ENCODE results near the gene MTMR11. TPM values are rescaled to one million over a fixed set of nuclear protein-coding genes. Genes with fewer than 3 reads are reported as not detected.

Gene MTMR11
- total and polyA plus RNA-seq, 2 of the 8 experiments (the other 6 are each of a cell fraction or from before 2014, with no cell fraction given), result 3.7 to 4.8 TPM

DNA sequence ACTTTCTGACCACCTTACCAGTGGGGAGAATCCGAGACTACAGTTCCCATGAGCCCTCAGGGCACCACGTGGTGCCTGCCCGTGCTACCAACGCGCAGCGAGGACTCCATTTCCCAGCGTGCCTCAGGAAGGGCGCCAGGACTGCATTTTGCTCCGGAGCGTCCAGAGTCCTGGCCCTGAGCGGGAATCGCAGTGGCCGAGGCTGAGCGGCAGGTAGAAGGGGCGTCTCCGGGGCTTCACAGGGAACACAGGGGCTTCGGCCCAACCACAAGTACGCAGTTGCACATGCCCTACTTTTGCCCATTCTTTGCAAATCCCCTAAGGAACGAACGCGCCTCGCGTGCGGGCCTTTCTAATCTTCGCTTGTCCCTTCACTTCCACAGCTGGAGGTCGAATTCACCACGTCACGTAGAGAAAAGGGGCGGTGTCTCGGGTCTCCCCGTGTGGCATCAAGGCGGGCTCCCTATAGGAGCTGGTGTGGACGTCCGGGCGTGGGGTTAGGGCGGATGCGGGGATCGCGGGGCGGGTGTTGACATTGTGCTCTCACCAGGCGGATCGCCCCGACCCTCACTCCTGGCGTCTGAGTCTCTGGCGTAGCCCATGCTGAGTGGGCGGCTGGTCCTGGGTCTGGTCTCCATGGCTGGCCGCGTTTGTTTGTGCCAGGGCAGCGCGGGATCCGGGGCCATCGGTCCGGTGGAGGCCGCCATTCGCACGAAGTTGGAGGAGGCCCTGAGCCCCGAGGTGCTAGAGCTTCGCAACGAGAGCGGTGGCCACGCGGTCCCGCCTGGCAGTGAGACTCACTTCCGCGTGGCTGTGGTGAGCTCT lies 37.0 kb downstream of the MTMR11 start, which contains the start of gene BOLA1 (continued):
- TF ChIP-seq TCF12 (IDR thresholded peaks at IDR 0.05; ENCODE audit: low read depth, low read length), result no peak
- TF ChIP-seq YY1 (IDR thresholded peaks at IDR 0.05; ENCODE audit: low read depth, low read length), result peak; percentile 85
- TF ChIP-seq, protein P1, sequence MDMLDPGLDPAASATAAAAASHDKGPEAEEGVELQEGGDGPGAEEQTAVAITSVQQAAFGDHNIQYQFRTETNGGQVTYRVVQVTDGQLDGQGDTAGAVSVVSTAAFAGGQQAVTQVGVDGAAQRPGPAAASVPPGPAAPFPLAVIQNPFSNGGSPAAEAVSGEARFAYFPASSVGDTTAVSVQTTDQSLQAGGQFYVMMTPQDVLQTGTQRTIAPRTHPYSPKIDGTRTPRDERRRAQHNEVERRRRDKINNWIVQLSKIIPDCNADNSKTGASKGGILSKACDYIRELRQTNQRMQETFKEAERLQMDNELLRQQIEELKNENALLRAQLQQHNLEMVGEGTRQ (IDR thresholded peaks at IDR 0.05; ENCODE audit: low read length), result peak; percentile 99
- TF ChIP-seq ASH2L (IDR thresholded peaks at IDR 0.05; ENCODE audit: low read length), result peak; percentile 78
- TF ChIP-seq, protein P2, sequence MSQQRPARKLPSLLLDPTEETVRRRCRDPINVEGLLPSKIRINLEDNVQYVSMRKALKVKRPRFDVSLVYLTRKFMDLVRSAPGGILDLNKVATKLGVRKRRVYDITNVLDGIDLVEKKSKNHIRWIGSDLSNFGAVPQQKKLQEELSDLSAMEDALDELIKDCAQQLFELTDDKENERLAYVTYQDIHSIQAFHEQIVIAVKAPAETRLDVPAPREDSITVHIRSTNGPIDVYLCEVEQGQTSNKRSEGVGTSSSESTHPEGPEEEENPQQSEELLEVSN (IDR thresholded peaks at IDR 0.05), result peak; percentile 88
- TF ChIP-seq JUND (IDR thresholded peaks at IDR 0.05; ENCODE audit: low read length), result 0 out of 2 replicates have a peak, but pooled peaks have one; percentile 14
- TF ChIP-seq CHD1 (IDR thresholded peaks at IDR 0.05; ENCODE audit: low read depth, low read length), result no peak
- peak; percentile 41; the same call in 1 of the 2 replicates for TF ChIP-seq RBBP5 (IDR thresholded peaks at IDR 0.05; ENCODE audit: borderline replicate concordance, low read depth, low read length)
- peak; percentile 87 for TF ChIP-seq TBP (IDR thresholded peaks at IDR 0.05; ENCODE audit: low read depth, low read length)
- TF ChIP-seq SRF (IDR thresholded peaks at IDR 0.05; ENCODE audit: low read depth, low read length), result no peak
- TF ChIP-seq RXRA (IDR thresholded peaks at IDR 0.05; ENCODE audit: insufficient read depth, low read depth, low read length), result no peak
- TF ChIP-seq CBX5 (IDR thresholded peaks at IDR 0.05; ENCODE audit: low read depth, low read length), result no peak
- TF ChIP-seq TAF7 (optimal IDR thresholded peaks at IDR 0.05; ENCODE audit: borderline replicate concordance, low read depth, low read length), result peak; percentile 57
- no peak for TF ChIP-seq EZH2 (IDR thresholded peaks at IDR 0.05; ENCODE audit: low read depth, low read length, severe bottlenecking)
- no peak for TF ChIP-seq NANOG (IDR thresholded peaks at IDR 0.05; ENCODE audit: insufficient read depth, low read depth, low read length, poor library complexity, severe bottlenecking)
- TF ChIP-seq CREB1 (IDR thresholded peaks at IDR 0.05), result peak; percentile 84
- TF ChIP-seq BRCA1 (IDR thresholded peaks at IDR 0.05; ENCODE audit: low read depth, low read length), result no peak
- TF ChIP-seq JUN (IDR thresholded peaks at IDR 0.05; ENCODE audit: low read depth, low read length), result no peak
- TF ChIP-seq NRF1 (IDR thresholded peaks at IDR 0.05; ENCODE audit: low read depth, low read length), result no peak
- peak; percentile 90 for TF ChIP-seq POLR2AphosphoS5 (IDR thresholded peaks at IDR 0.05; ENCODE audit: low read depth, low read length)
- peak; percentile 38 for TF ChIP-seq RNF2 (IDR thresholded peaks at IDR 0.05; ENCODE audit: borderline replicate concordance, low read depth, low read length, missing control alignments, poor library complexity, severe bottlenecking)
- TF ChIP-seq MAFK (IDR thresholded peaks at IDR 0.05; ENCODE audit: low read depth, low read length), result no peak

Data from H1 (cell line).